NOMO-1 treated with DMSO at 0.1 percent for 48 hours (cell line): ENCODE data around the gene REN.

Experiments
- DNase-seq: peaks from one replicate; lab custom pipeline; 2025; ENCODE audit not compliant: unreplicated experiment; lab: John Stamatoyannopoulos, UW

The REN gene

GRCh38 chr1:204154568-204155255 lies 11.4 kb downstream of the REN start:
- DNase-seq: no peak

- no peak for DNase-seq
Observed at GRCh38 chr1:204153667-204154066, 12.5 kb downstream of the REN start.

- no peak for DNase-seq
Observed at GRCh38 chr1:204152310-204153044, 13.7 kb downstream of the REN start.

GRCh38 chr1:204151552-204152309 lies 14.4 kb downstream of the REN start, which contains the start of gene ETNK2:
Gene ETNK2 (minus strand): TSS chr1:204152044. CDS start chr1:204151852, 192 bp downstream.
- DNase-seq: peak; percentile 21

- no peak for DNase-seq
Observed at GRCh38 chr1:204150702-204151551, 15.2 kb downstream of the REN start.

- DNase-seq: no peak
Observed at GRCh38 chr1:204149635-204150565, 16.2 kb downstream of the REN start.

- DNase-seq: no peak
Observed at GRCh38 chr1:204149107-204149506, 17.0 kb downstream of the REN start.

GRCh38 chr1:204147406-204148383 lies 18.4 kb downstream of the REN start:
- DNase-seq: no peak

- DNase-seq: no peak
Observed at GRCh38 chr1:204146965-204147364, 19.2 kb downstream of the REN start.

GRCh38 chr1:204146309-204146708 lies 19.8 kb downstream of the REN start:
- DNase-seq: no peak

GRCh38 chr1:204145033-204145504 lies 21.1 kb downstream of the REN start:
- DNase-seq: no peak

- no peak for DNase-seq
Observed at GRCh38 chr1:204143276-204144041, 22.7 kb downstream of the REN start.

GRCh38 chr1:204142032-204142974 lies 23.8 kb downstream of the REN start:
- DNase-seq: no peak

- no peak for DNase-seq
Observed at GRCh38 chr1:204141131-204141530, 25.0 kb downstream of the REN start.

GRCh38 chr1:204139952-204140351 lies 26.2 kb downstream of the REN start:
- no peak for DNase-seq

GRCh38 chr1:204139088-204139487 lies 27.0 kb downstream of the REN start:
- DNase-seq: no peak

- no peak for DNase-seq
Observed at GRCh38 chr1:204136814-204137213, 29.3 kb downstream of the REN start.
